K562 (cell line): ENCODE measurements around the gene TMPO. TPM values are rescaled to one million over a fixed set of nuclear protein-coding genes. Genes with fewer than 3 reads are reported as not detected.

Experiments used
- ATAC-seq: fragments of 200-7000 bp; cut with Tn5 transposase; 3 replicates; pipeline ENCODE4 v1.9.1; 2020; ENCODE audit warnings: moderate library complexity
- BruUV-seq: library from RNA; stranded (reverse); fragments of 400-500 nt; replicated peaks from 2 replicates; lab custom pipeline; 2021; lab: Mats Ljungman, UMichigan
- CTCF ChIA-PET: fragments of 300-600 bp; formaldehyde crosslinking; extraction: SDS; loops from one replicate; lab custom pipeline; 2021; ENCODE audit warnings: low intra/inter-chr PET ratio; lab: Yijun Ruan, JAX
- POLR2A ChIA-PET: fragments of 300-600, 350-650 bp; sonication (Branson Sonifier 250); formaldehyde crosslinking; extraction: SDS; loops from one replicate; lab custom pipeline; 2021; ENCODE audit warnings: antibody characterized with exemption, inconsistent platforms; lab: Yijun Ruan, JAX
- DNase-seq, 4 experiments: peaks; one replicate each; pipeline versions ENCODE4 v3.0.0 to v3.0.0-alpha.2; 2011 to 2018; ENCODE audit warnings: low spot score in 3 of 4, mixed read lengths in 3 of 4; ENCODE audit errors: extremely low read depth in 1 of 4
- FAIRE-seq: peaks from 2 replicates; lab custom pipeline; 2011; peaks lifted over from hg19 to GRCh38; lab: Jason Lieb, UNC
- H2AFZ ChIP-seq: 2 replicates; pipeline ENCODE4 v1.6.0; 2011; ENCODE audit warnings: low read depth, low read length, control low read depth, inconsistent platforms
- H3K27ac ChIP-seq: fragments of 200-600 bp; 3 replicates; pipeline ENCODE4 v1.8.0; 2011; ENCODE audit warnings: low read depth, mild to moderate bottlenecking, control low read depth, inconsistent platforms, low read length, moderate library complexity, mixed read lengths; ENCODE audit errors: extremely low read depth
- H3K27me3 ChIP-seq, 2 experiments: fragments of 300-600 bp in 1 of 2; 2 replicates in 1 of 2; 3 replicates in 1 of 2; pipeline versions ENCODE4 v1.6.0 to v1.8.0; 2011; ENCODE audit warnings: inconsistent platforms in 2 of 2, low read length in 2 of 2, mild to moderate bottlenecking in 1 of 2, mixed read lengths in 1 of 2, moderate library complexity in 1 of 2; ENCODE audit not compliant: control insufficient read depth in 2 of 2, insufficient read depth in 2 of 2
- H3K36me3 ChIP-seq: fragments of 300-600 bp; 3 replicates; pipeline ENCODE4 v1.8.0; 2011; ENCODE audit warnings: mild to moderate bottlenecking, low read length, inconsistent platforms; ENCODE audit not compliant: control insufficient read depth, insufficient read depth
- H3K4me1 ChIP-seq, 2 experiments: fragments of 200-600 bp in 1 of 2; replicated peaks in 1 of 2; 2 replicates in 1 of 2; 3 replicates in 1 of 2; pipeline versions ENCODE4 v1.5.1 to v1.8.0; 2011; ENCODE audit warnings: inconsistent platforms in 2 of 2, low read length in 2 of 2, mild to moderate bottlenecking in 1 of 2, mixed read lengths in 1 of 2, moderate library complexity in 1 of 2; ENCODE audit not compliant: control insufficient read depth in 2 of 2, insufficient read depth in 2 of 2
- H3K4me2 ChIP-seq: 2 replicates; pipeline ENCODE4 v1.6.1; 2011; ENCODE audit warnings: low read length, control low read depth, inconsistent platforms, mixed read lengths; ENCODE audit not compliant: insufficient read depth
- H3K4me3 ChIP-seq: fragments of 200-600 bp; sonication (generic), shearing (Covaris generic); 2 replicates; pipeline ENCODE4 v1.5.1; 2016; ENCODE audit warnings: control low read depth, inconsistent platforms
- H3K79me2 ChIP-seq: fragments of 200-600 bp; 3 replicates; pipeline ENCODE4 v1.8.0; 2011; ENCODE audit warnings: low read length, inconsistent platforms; ENCODE audit not compliant: control insufficient read depth, insufficient read depth
- H3K9ac ChIP-seq, 2 experiments: 2 replicates each; pipeline versions ENCODE4 v1.6.0 to v1.6.1; 2011; ENCODE audit warnings: low read depth in 2 of 2, low read length in 2 of 2, control low read depth in 1 of 2, inconsistent platforms in 1 of 2, mild to moderate bottlenecking in 1 of 2, mixed read lengths in 1 of 2; ENCODE audit not compliant: insufficient read depth in 1 of 2
- H3K9me1 ChIP-seq: one replicate; pipeline ENCODE4 v1.6.0; 2011; ENCODE audit warnings: inconsistent platforms, mild to moderate bottlenecking, low read length, moderate library complexity; ENCODE audit not compliant: control insufficient read depth, insufficient read depth
- H3K9me3 ChIP-seq: replicated peaks from 2 replicates; pipeline ENCODE4 v1.5.1; 2011; ENCODE audit warnings: low read depth, low read length, inconsistent platforms; ENCODE audit not compliant: control insufficient read depth, insufficient read depth
- H4K20me1 ChIP-seq: replicated peaks from 2 replicates; pipeline ENCODE4 v1.6.1; 2011; ENCODE audit warnings: low read length, inconsistent platforms, mixed read lengths; ENCODE audit not compliant: control insufficient read depth, insufficient read depth
- DPF2 ChIP-seq: fragments of 450-650 bp; IDR thresholded peaks from 2 replicates; pipeline ENCODE4 v1.6.1; 2016
- HCFC1 ChIP-seq: IDR thresholded peaks from 2 replicates; pipeline ENCODE4 v1.6.1; 2012; ENCODE audit warnings: low read depth, low read length, improper control_type of control experiment
- HDGF ChIP-seq: fragments of 450-650 bp; IDR thresholded peaks from 2 replicates; pipeline ENCODE4 v1.6.1; 2016
- ILK ChIP-seq: fragments of 450-650 bp; IDR thresholded peaks from 2 replicates; pipeline ENCODE4 v1.6.1; 2016; ENCODE audit warnings: missing genetic modification characterization, low read depth, mild to moderate bottlenecking, missing compliant biosample characterization, moderate library complexity, borderline replicate concordance
- IRF2 ChIP-seq: sonication (generic); formaldehyde crosslinking; IDR thresholded peaks from 2 replicates; pipeline ENCODE4 v1.8.1; 2022; ENCODE audit warnings: mild to moderate bottlenecking, missing genetic modification reagents
- RBM22 ChIP-seq: fragments of 200-400 bp; formaldehyde crosslinking; IDR thresholded peaks from 2 replicates; pipeline ENCODE4 v1.6.1; 2018; ENCODE audit warnings: low read length, low read depth; ENCODE audit not compliant: poor library complexity, severe bottlenecking
- ZBTB8A ChIP-seq: fragments of 450-650 bp; IDR thresholded peaks from 2 replicates; pipeline ENCODE4 v1.6.1; 2018; ENCODE audit warnings: mild to moderate bottlenecking, moderate library complexity; ENCODE audit not compliant: partially characterized antibody
- WGBS: fragments of 100-300 bp; shearing (Covaris generic); methylation state at CpG from one replicate; pipeline ENCODE4 v1.1.6; 2016; ENCODE audit warnings: low coverage, mixed read lengths; ENCODE audit not compliant: insufficient coverage; ENCODE audit errors: missing lambda C conversion rate; 5-methylcytosine and 5-hydroxymethylcytosine counted together
- in situ Hi-C: fragments of 300-500 bp; cut with MboI; formaldehyde crosslinking; loops from 4 replicates; pipeline ENCODE4 v1.15.0; 2018; ENCODE audit warnings: inconsistent platforms, mixed read lengths
- intact Hi-C: fragments of 100-400 bp; cut with micrococcal nuclease; formaldehyde crosslinking; loops from 2 replicates; pipeline ENCODE4 v1.14.2; 2022
- polyA plus RNA-seq, 8 experiments: library from polyadenylated mRNA; depleted of rRNA in 4 of 8; stranded (reverse) in 5 of 8; unstranded in 3 of 8; fragments of >200 nt; fragmentation: Nextera tagmentation in 2 of 8; fragmentation: Illumina TruSeq in 1 of 8; extraction: Ambion mirVana in 2 of 8; extraction: Trizol in 1 of 8; gene quantifications; 2 replicates each; pipeline versions ENCODE4 v1.2.1 to v1.2.3, GENCODE V29; 2011 to 2014; ENCODE audit warnings: inconsistent platforms in 1 of 8, missing spikeins in 1 of 8
- total RNA-seq, 7 experiments: library from RNA; depleted of rRNA in 6 of 7; stranded (reverse); fragments of >200 nt in 6 of 7; fragmentation: Illumina TruSeq in 2 of 7; extraction: Trizol in 2 of 7; gene quantifications; 2 replicates each; pipeline versions ENCODE4 v1.2.1 to v1.2.3, GENCODE V29; 2011 to 2021; ENCODE audit warnings: low replicate concordance in 1 of 7
- TF ChIP-seq, protein P1 (sequence below): sonication (generic); formaldehyde crosslinking; IDR thresholded peaks from 2 replicates; pipeline ENCODE4 v1.8.0; 2022; ENCODE audit warnings: mild to moderate bottlenecking, missing genetic modification reagents
- TF ChIP-seq, protein P2 (sequence below), 2 experiments: fragments of 450-650 bp; IDR thresholded peaks; 2 replicates each; pipeline ENCODE4 v1.6.1; 2016; ENCODE audit warnings: mild to moderate bottlenecking in 2 of 2, borderline replicate concordance in 1 of 2, low read depth in 1 of 2, moderate library complexity in 1 of 2

The TMPO gene
- total and polyA plus RNA-seq, 9 of the 15 experiments (the other 6 are each of a cell fraction or from before 2014, with no cell fraction given) = 62.1 to 263 (median 182) TPM

DNA sequence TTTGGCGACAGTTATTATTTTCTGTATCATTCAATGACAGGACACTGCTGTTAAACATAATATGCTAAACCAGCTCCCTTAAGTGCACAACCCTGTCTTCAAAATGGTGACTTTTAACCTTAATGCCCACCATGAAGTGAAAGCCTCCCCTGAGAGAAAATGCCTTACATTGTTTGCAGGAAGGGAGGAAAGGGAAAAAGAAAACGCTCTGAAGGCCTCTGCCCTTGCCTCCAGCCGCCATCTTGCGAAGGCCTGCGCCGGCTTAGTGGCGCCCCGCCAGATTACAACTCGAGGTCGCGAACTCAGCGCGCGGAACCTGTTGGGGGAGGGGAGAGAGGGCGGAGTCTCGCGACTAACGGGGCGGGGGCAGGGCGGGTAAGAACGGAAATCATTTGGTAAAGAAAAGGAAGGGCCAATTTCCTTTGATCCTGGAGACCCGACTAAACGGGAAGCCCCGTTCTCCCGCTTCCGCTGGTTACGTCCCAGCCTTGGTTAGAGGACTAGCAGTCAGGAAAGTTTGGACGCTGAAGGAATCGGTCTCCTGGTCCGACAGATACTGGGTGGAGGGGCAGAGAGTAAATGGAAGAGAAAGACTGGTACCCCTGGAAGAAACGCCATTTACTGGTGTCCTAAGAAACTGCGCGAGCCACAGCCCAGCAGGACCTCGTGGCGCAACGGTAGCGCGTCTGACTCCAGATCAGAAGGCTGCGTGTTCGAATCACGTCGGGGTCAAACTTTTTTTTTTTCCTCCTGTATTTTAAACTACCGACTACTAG, 11.6 kb upstream of the TMPO start:
- H2AFZ ChIP-seq = peak overlapping the region; percentile 99
- H3K27ac ChIP-seq = peak overlapping the region; percentile 99
- H3K4me2 ChIP-seq = peak overlapping the region; percentile 95
- CTCF ChIA-PET = no interaction called here
- H3K9me3 ChIP-seq = no peaks in the 10 kb centered on the region
- peak; percentile 86 for ATAC-seq
- no TSS peak for BruUV-seq
- peak overlapping the region; percentile 59 for H3K4me3 ChIP-seq
- no peaks in the 10 kb centered on the region for H3K27me3 ChIP-seq
- no peaks in the 10 kb centered on the region for H3K9me1 ChIP-seq
- FAIRE-seq = peak; percentile 88
- peak; percentile 84 to 96 (median 86) for DNase-seq
- no peaks in the 10 kb centered on the region for H3K36me3 ChIP-seq
- H4K20me1 ChIP-seq = no peaks in the 10 kb centered on the region
- in situ Hi-C loops = no loop called here
- no peaks in the 10 kb centered on the region for H3K79me2 ChIP-seq
- H3K4me1 ChIP-seq = peaks cover 2 to 5% of the 10 kb centered on the region in 2 experiments; a peak in 3 of 5 replicates
- H3K9ac ChIP-seq = peak overlapping the region; percentile 90 to 93
- WGBS = under 1% methylated on average over 31 of the region's 43 CpGs
- intact Hi-C loops = loop anchor here (1.0 to 10.0 kb wide), 3 partner anchors 12 to 1599 kb away; partner anchors contain the start of genes NEDD1 and TMPO
- POLR2A ChIA-PET = interaction anchor here (0.5 to 1.5 kb wide), 5 partner anchors 10 to 75 kb away, joined by 3 to 5 read pairs (median 3); no protein-coding TSS in a partner anchor
- TF ChIP-seq ZBTB8A (peak; percentile 88), ILK (no peak), DPF2 (no peak; the same call in 1 of the 2 replicates), IRF2 (CRISPR knock-in tag) (no peak), HDGF (no peak), RBM22 (no peak), HCFC1 (peak; percentile 25; the same call in 1 of the 2 replicates)
- TF ChIP-seq, protein P1, sequence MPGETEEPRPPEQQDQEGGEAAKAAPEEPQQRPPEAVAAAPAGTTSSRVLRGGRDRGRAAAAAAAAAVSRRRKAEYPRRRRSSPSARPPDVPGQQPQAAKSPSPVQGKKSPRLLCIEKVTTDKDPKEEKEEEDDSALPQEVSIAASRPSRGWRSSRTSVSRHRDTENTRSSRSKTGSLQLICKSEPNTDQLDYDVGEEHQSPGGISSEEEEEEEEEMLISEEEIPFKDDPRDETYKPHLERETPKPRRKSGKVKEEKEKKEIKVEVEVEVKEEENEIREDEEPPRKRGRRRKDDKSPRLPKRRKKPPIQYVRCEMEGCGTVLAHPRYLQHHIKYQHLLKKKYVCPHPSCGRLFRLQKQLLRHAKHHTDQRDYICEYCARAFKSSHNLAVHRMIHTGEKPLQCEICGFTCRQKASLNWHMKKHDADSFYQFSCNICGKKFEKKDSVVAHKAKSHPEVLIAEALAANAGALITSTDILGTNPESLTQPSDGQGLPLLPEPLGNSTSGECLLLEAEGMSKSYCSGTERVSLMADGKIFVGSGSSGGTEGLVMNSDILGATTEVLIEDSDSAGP = no peak
- TF ChIP-seq, protein P2, sequence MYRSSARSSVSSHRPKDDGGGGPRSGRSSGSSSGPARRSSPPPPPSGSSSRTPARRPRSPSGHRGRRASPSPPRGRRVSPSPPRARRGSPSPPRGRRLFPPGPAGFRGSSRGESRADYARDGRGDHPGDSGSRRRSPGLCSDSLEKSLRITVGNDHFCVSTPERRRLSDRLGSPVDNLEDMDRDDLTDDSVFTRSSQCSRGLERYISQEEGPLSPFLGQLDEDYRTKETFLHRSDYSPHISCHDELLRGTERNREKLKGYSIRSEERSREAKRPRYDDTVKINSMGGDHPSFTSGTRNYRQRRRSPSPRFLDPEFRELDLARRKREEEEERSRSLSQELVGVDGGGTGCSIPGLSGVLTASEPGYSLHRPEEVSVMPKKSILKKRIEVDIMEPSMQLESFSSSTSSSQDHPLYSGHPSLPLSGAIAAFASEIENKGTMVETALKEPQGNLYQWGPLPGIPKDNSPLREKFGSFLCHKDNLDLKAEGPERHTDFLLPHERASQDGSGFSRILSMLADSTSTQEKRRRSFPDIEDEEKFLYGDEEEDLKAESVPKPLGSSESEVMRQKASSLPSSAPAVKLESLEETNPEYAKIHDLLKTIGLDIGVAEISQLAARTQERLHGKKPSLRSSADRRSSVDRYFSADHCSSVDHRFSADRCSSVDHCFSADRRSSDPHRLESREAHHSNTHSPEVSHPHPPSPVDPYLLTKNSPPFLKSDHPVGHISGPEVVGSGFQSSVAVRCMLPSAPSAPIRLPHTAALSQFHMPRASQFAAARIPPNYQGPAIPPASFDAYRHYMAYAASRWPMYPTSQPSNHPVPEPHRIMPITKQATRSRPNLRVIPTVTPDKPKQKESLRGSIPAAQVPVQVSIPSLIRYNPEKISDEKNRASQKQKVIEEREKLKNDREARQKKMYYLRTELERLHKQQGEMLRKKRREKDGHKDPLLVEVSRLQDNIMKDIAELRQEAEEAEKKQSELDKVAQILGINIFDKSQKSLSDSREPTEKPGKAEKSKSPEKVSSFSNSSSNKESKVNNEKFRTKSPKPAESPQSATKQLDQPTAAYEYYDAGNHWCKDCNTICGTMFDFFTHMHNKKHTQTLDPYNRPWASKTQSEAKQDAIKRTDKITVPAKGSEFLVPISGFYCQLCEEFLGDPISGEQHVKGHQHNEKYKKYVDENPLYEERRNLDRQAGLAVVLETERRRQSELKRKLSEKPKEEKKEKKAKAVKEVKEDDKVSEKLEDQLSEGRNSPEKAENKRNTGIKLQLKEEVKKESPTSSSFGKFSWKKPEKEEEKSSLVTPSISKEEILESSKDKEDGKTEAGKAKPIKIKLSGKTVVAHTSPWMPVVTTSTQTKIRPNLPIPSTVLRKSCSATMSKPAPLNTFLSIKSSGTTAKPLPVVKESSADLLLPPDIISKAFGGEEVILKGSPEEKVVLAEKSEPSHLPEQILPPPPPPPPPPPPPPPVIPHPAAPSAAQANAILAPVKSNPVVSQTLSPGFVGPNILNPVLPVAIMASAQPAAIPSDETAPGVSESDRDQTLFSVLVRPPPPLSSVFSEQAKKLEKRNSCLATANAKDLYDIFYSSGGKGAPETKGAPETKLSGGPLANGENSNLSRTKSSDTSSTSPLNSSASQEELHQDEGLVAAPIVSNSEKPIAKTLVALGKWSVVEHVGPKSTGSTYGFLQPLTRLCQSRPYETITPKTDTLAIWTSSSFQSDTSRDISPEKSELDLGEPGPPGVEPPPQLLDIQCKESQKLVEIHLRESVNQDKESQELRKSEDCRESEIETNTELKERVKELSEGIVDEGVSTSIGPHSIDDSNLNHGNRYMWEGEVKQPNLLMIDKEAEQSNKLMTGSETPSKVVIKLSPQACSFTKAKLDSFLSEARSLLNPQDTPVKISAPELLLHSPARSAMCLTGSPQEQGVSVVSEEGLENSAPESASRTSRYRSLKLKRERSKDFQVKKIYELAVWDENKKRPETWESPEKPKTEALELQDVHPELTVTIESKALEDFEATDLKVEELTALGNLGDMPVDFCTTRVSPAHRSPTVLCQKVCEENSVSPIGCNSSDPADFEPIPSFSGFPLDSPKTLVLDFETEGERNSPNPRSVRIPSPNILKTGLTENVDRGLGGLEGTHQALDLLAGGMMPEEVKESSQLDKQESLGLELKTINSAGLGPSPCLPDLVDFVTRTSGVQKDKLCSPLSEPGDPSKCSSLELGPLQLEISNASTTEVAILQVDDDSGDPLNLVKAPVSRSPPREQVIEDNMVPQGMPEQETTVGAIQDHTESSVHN (IDR thresholded peaks at IDR 0.05; ENCODE audit: borderline replicate concordance in 1 of 2, low read depth in 1 of 2) = no peak
